H1 (cell line): ENCODE measurements around the gene GPRC6A. TPM values are rescaled to one million over a fixed set of nuclear protein-coding genes. Genes with fewer than 3 reads are reported as not detected.

Experiments used
- CTCF ChIA-PET: fragments of 300-600 bp; sonication (Branson Sonifier 250); formaldehyde crosslinking; loops from one replicate; lab custom pipeline; 2021; ENCODE audit not compliant: partially characterized antibody; lab: Charles Lee
- POLR2A ChIA-PET: fragments of 300-600 bp; sonication (Branson Sonifier 250); formaldehyde crosslinking; loops from one replicate; lab custom pipeline; 2021; ENCODE audit warnings: inconsistent platforms; ENCODE audit not compliant: partially characterized antibody; lab: Charles Lee
- DNase-seq, 2 experiments: peaks; one replicate each; pipeline versions ENCODE4 v3.0.0 to v3.0.0-alpha.2; 2010 to 2022; ENCODE audit warnings: low spot score in 2 of 2, low read depth in 1 of 2, mixed read lengths in 1 of 2
- FAIRE-seq: peaks from 2 replicates; lab custom pipeline; 2011; peaks lifted over from hg19 to GRCh38; lab: Jason Lieb, UNC
- H2AFZ ChIP-seq: 2 replicates; pipeline ENCODE4 v1.8.1; 2012; ENCODE audit warnings: low read length, inconsistent platforms
- H2AK5ac ChIP-seq: 2 replicates; pipeline ENCODE4 v1.6.1; 2013; ENCODE audit warnings: low read depth, low read length
- H2BK120ac ChIP-seq: replicated peaks from 2 replicates; pipeline ENCODE3; 2013; ENCODE audit warnings: low read depth, low read length, inconsistent platforms
- H2BK12ac ChIP-seq: 2 replicates; pipeline ENCODE4 v1.6.1; 2013; ENCODE audit warnings: low read depth, low read length
- H2BK15ac ChIP-seq: 2 replicates; pipeline ENCODE4 v1.6.1; 2013; ENCODE audit warnings: low read length
- H2BK20ac ChIP-seq: 2 replicates; pipeline ENCODE4 v1.6.1; 2013; ENCODE audit warnings: low read length
- H2BK5ac ChIP-seq: 2 replicates; pipeline ENCODE4 v1.6.1; 2013; ENCODE audit warnings: low read depth, low read length
- H3K14ac ChIP-seq: 2 replicates; pipeline ENCODE4 v1.6.1; 2013; ENCODE audit warnings: inconsistent platforms; ENCODE audit not compliant: insufficient read length
- H3K18ac ChIP-seq: 2 replicates; pipeline ENCODE4 v1.6.1; 2013; ENCODE audit warnings: low read length; ENCODE audit errors: extremely low read depth
- H3K23ac ChIP-seq: 2 replicates; pipeline ENCODE4 v1.6.1; 2013; ENCODE audit warnings: inconsistent platforms; ENCODE audit not compliant: insufficient read length
- H3K23me2 ChIP-seq: 2 replicates; pipeline ENCODE4 v1.6.1; 2013; ENCODE audit warnings: low read depth, low read length
- H3K27ac ChIP-seq: 2 replicates; pipeline ENCODE4 v1.6.1; 2011; ENCODE audit warnings: low read depth, low read length, inconsistent platforms
- H3K27me3 ChIP-seq, 4 experiments: replicated peaks in 1 of 4; 1 replicate in 1 of 4; 2 replicates in 3 of 4; pipeline versions ENCODE4 v1.6.1 to v1.8.1; 2011 to 2013; ENCODE audit warnings: low read length in 3 of 4, mild to moderate bottlenecking in 3 of 4, inconsistent platforms in 2 of 4, mixed read lengths in 2 of 4, moderate library complexity in 1 of 4; ENCODE audit not compliant: control insufficient read depth in 3 of 4, insufficient read depth in 3 of 4; ENCODE audit errors: extremely low read depth in 1 of 4
- H3K36me3 ChIP-seq, 4 experiments: 2 replicates each; pipeline versions ENCODE4 v1.6.1 to v1.8.1; 2011 to 2013; ENCODE audit warnings: mild to moderate bottlenecking in 4 of 4, low read length in 3 of 4, moderate library complexity in 2 of 4, control low read depth in 1 of 4, inconsistent platforms in 1 of 4; ENCODE audit not compliant: insufficient read depth in 4 of 4, control insufficient read depth in 2 of 4
- H3K4ac ChIP-seq: replicated peaks from 2 replicates; pipeline ENCODE3; 2013; ENCODE audit warnings: low read length, low read depth, mixed read lengths, inconsistent platforms; ENCODE audit not compliant: insufficient read length
- H3K4me1 ChIP-seq, 4 experiments: replicated peaks in 1 of 4; 1 replicate in 1 of 4; 2 replicates in 3 of 4; pipeline versions ENCODE4 v1.6.1 to v1.8.1; 2011 to 2013; ENCODE audit warnings: low read length in 3 of 4, inconsistent platforms in 2 of 4, mixed read lengths in 1 of 4; ENCODE audit not compliant: insufficient read depth in 4 of 4, control insufficient read depth in 3 of 4
- H3K4me2 ChIP-seq, 2 experiments: 2 replicates each; pipeline versions ENCODE4 v1.6.1 to v1.8.1; 2011 to 2013; ENCODE audit warnings: low read depth in 2 of 2, low read length in 2 of 2, control low read depth in 1 of 2, inconsistent platforms in 1 of 2, mild to moderate bottlenecking in 1 of 2; ENCODE audit not compliant: insufficient read depth in 1 of 2
- H3K4me3 ChIP-seq, 4 experiments: fragments of 200-600, 300-600 bp in 1 of 4; sonication (generic), shearing (Covaris generic), sonication (Bioruptor Twin) in 1 of 4; 2 replicates each; pipeline versions ENCODE4 v1.5.1 to v1.8.1; 2011 to 2016; ENCODE audit warnings: low read length in 4 of 4, low read depth in 3 of 4, control low read depth in 2 of 4, inconsistent platforms in 2 of 4, mild to moderate bottlenecking in 2 of 4, mixed read lengths in 1 of 4, moderate library complexity in 1 of 4; ENCODE audit not compliant: insufficient read depth in 2 of 4; ENCODE audit errors: extremely low read depth in 1 of 4
- H3K56ac ChIP-seq: replicated peaks from 2 replicates; pipeline ENCODE3; 2013; ENCODE audit warnings: low read depth, mild to moderate bottlenecking, mixed read lengths, low read length, inconsistent platforms; ENCODE audit not compliant: insufficient read length
- H3K79me1 ChIP-seq: 2 replicates; pipeline ENCODE4 v1.6.1; 2013; ENCODE audit warnings: low read depth, low read length, control low read depth
- H3K79me2 ChIP-seq, 2 experiments: 2 replicates each; pipeline versions ENCODE4 v1.6.1 to v1.8.1; 2012 to 2013; ENCODE audit warnings: low read length in 2 of 2, mild to moderate bottlenecking in 2 of 2, inconsistent platforms in 1 of 2; ENCODE audit not compliant: insufficient read depth in 2 of 2, control insufficient read depth in 1 of 2
- H3K9ac ChIP-seq, 4 experiments: replicated peaks in 1 of 4; 1 replicate in 1 of 4; 2 replicates in 3 of 4; pipeline versions ENCODE4 v1.6.1 to v1.8.1; 2011 to 2013; ENCODE audit warnings: low read depth in 3 of 4, low read length in 3 of 4, control low read depth in 2 of 4, mild to moderate bottlenecking in 2 of 4, moderate library complexity in 2 of 4, inconsistent platforms in 1 of 4; ENCODE audit errors: extremely low read depth in 1 of 4
- H3K9me3 ChIP-seq, 2 experiments: 2 replicates each; pipeline versions ENCODE4 v1.6.1 to v1.8.1; 2012 to 2013; ENCODE audit warnings: mild to moderate bottlenecking in 2 of 2, moderate library complexity in 2 of 2, control low read depth in 1 of 2, inconsistent platforms in 1 of 2, low read depth in 1 of 2, low read length in 1 of 2, mixed read lengths in 1 of 2; ENCODE audit not compliant: insufficient read depth in 2 of 2
- H4K20me1 ChIP-seq, 2 experiments: replicated peaks in 1 of 2; 2 replicates each; pipeline versions ENCODE3 to v1.8.1; 2011 to 2013; ENCODE audit warnings: inconsistent platforms in 2 of 2, low read length in 2 of 2, mild to moderate bottlenecking in 1 of 2; ENCODE audit not compliant: insufficient read depth in 2 of 2, control insufficient read depth in 1 of 2
- H4K5ac ChIP-seq: 2 replicates; pipeline ENCODE4 v1.6.1; 2013; ENCODE audit warnings: low read length, low read depth, mixed read lengths, inconsistent platforms; ENCODE audit not compliant: insufficient read length
- H4K8ac ChIP-seq: 2 replicates; pipeline ENCODE4 v1.8.0; 2013; ENCODE audit warnings: mild to moderate bottlenecking, moderate library complexity, low read length, inconsistent platforms; ENCODE audit not compliant: insufficient read depth; ENCODE audit errors: extremely low read depth
- H4K91ac ChIP-seq: replicated peaks from 2 replicates; pipeline ENCODE3; 2013; ENCODE audit warnings: low read length, mixed read lengths, inconsistent platforms; ENCODE audit not compliant: insufficient read length
- BACH1 ChIP-seq: IDR thresholded peaks from 2 replicates; pipeline ENCODE4 v1.6.1; 2012; ENCODE audit warnings: low read length, improper control_type of control experiment
- CTCF ChIP-seq, 3 experiments: IDR thresholded peaks; 1 replicate in 2 of 3; 2 replicates in 1 of 3; pipeline versions ENCODE4 v1.5.1 to v1.6.1; 2011; ENCODE audit warnings: low read length in 3 of 3, mild to moderate bottlenecking in 3 of 3, inconsistent platforms in 2 of 3, low read depth in 1 of 3, moderate library complexity in 1 of 3; ENCODE audit not compliant: insufficient read depth in 1 of 3; ENCODE audit errors: control extremely low read depth in 1 of 3
- EZH2 ChIP-seq: fragments of 200-600 bp; sonication (generic); IDR thresholded peaks from 2 replicates; pipeline ENCODE4 v1.7.1; 2012; ENCODE audit warnings: low read depth, mild to moderate bottlenecking, moderate library complexity, low read length, inconsistent platforms; ENCODE audit not compliant: severe bottlenecking
- HDAC2 ChIP-seq, 2 experiments: fragments of 300-600 bp in 1 of 2; sonication (generic) in 1 of 2; IDR thresholded peaks; 2 replicates each; pipeline ENCODE4 v1.6.1; 2011 to 2012; ENCODE audit warnings: low read depth in 2 of 2, low read length in 2 of 2, mild to moderate bottlenecking in 2 of 2, moderate library complexity in 2 of 2, borderline replicate concordance in 1 of 2, inconsistent platforms in 1 of 2
- HDAC6 ChIP-seq: IDR thresholded peaks from one replicate; pipeline ENCODE4 v1.7.1; 2012; ENCODE audit warnings: low read depth, mild to moderate bottlenecking, inconsistent platforms, low read length, moderate library complexity
- KDM4A ChIP-seq: IDR thresholded peaks from one replicate; pipeline ENCODE4 v1.7.1; 2012; ENCODE audit warnings: low read depth, mild to moderate bottlenecking, moderate library complexity, low read length, inconsistent platforms; ENCODE audit not compliant: severe bottlenecking
- NANOG ChIP-seq: IDR thresholded peaks from 2 replicates; pipeline ENCODE4 v1.6.1; 2011; ENCODE audit warnings: low read length, low read depth, mild to moderate bottlenecking, inconsistent platforms; ENCODE audit not compliant: insufficient read depth, poor library complexity, severe bottlenecking
- RBBP5 ChIP-seq: IDR thresholded peaks from 2 replicates; pipeline ENCODE4 v1.7.1; 2012; ENCODE audit warnings: low read depth, mild to moderate bottlenecking, inconsistent platforms, low read length, moderate library complexity, borderline replicate concordance
- SIRT6 ChIP-seq: IDR thresholded peaks from one replicate; pipeline ENCODE4 v1.7.1; 2012; ENCODE audit warnings: low read length, inconsistent platforms
- SP2 ChIP-seq: IDR thresholded peaks from 2 replicates; pipeline ENCODE4 v1.6.1; 2012; ENCODE audit warnings: mild to moderate bottlenecking, low read length, inconsistent platforms
- YY1 ChIP-seq: IDR thresholded peaks from 2 replicates; pipeline ENCODE4 v1.6.1; 2011; ENCODE audit warnings: low read depth, mild to moderate bottlenecking, low read length
- ZNF274 ChIP-seq: IDR thresholded peaks from 2 replicates; pipeline ENCODE4 v1.7.0; 2012; ENCODE audit warnings: low read length, borderline replicate concordance; ENCODE audit errors: extremely low read depth
- WGBS, 2 experiments: shearing (Covaris generic) in 1 of 2; methylation state at CpG; one replicate each; pipeline versions ENCODE4 v1.1.6 to v1.1.7; 2013 to 2015; ENCODE audit warnings: low lambda C conversion rate in 2 of 2, mixed read lengths in 2 of 2, inconsistent platforms in 1 of 2, low coverage in 1 of 2, missing lambda C conversion rate in 1 of 2; ENCODE audit not compliant: insufficient replicate concordance in 2 of 2, insufficient coverage in 1 of 2, insufficient read length in 1 of 2; ENCODE audit errors: extremely low coverage in 1 of 2, missing lambda C conversion rate in 1 of 2; 5-methylcytosine and 5-hydroxymethylcytosine counted together
- polyA plus RNA-seq, 7 experiments: library from polyadenylated mRNA; depleted of rRNA in 3 of 7; stranded (reverse) in 5 of 7; unstranded in 2 of 7; fragments of >200 nt in 5 of 7; fragments of 200-250 nt in 2 of 7; gene quantifications; 1 replicate in 5 of 7; 2 replicates in 1 of 7; 4 replicates in 1 of 7; pipeline versions ENCODE4 v1.2.1 to v1.2.3, GENCODE V29; 2011 to 2013; ENCODE audit warnings: missing spikeins in 2 of 7, mixed read lengths in 2 of 7
- total RNA-seq: library from RNA; stranded (reverse); fragmentation: NEBNext Ultra II Directional; extraction: Animal tissue kit (Norgen Biotek cat#: 25700); gene quantifications from 2 replicates; pipeline ENCODE4 v1.2.1, GENCODE V29; 2021

GPRC6A gene
- total and polyA plus RNA-seq, 2 of the 8 experiments (the other 6 are each of a cell fraction or from before 2014, with no cell fraction given) = 0.09 to 0.22 TPM

- Histone ChIP-seq H3K79me2 (no peaks in the 10 kb centered on the region), H3K79me1 (no peaks in the 10 kb centered on the region), H2BK5ac (no peak overlapping the region), H2AK5ac (no peak overlapping the region), H3K4me2 (no peak overlapping the region), H3K27ac (no peak overlapping the region), H3K23me2 (no peaks in the 10 kb centered on the region), H3K9me3 (no peaks in the 10 kb centered on the region), H3K4me3 (no peak overlapping the region), H4K8ac (no peak overlapping the region), H3K56ac (no peak overlapping the region), H3K14ac (no peak overlapping the region), H4K20me1 (no peaks in the 10 kb centered on the region), H4K91ac (no peak overlapping the region), H4K5ac (no peak overlapping the region), H3K4ac (no peak overlapping the region), H2BK120ac (no peak overlapping the region), H2BK20ac (no peak overlapping the region), H3K4me1 (no peaks in the 10 kb centered on the region), H3K27me3 (no peaks in the 10 kb centered on the region), H3K9ac (no peak overlapping the region), H2AFZ (no peak overlapping the region), H2BK12ac (no peak overlapping the region), H3K18ac (no peak overlapping the region), H3K36me3 (no peaks in the 10 kb centered on the region), H3K23ac (no peak overlapping the region), H2BK15ac (no peak overlapping the region)
- CTCF ChIA-PET = interaction anchor here (1.1 to 2.9 kb wide), 3 partner anchors 36 to 185 kb away, joined by 3 to 9 read pairs (median 3); no protein-coding TSS in a partner anchor
- no peak for DNase-seq
- whole genome bisulfite sequencing, 2 experiments = 75% methylated on average over 5 of the region's 5 CpGs; no CpG with 5 or more reads in 1 of the 2 experiments
- POLR2A ChIA-PET = no interaction called here
- FAIRE-seq = no peak
- TF ChIP-seq NANOG = no peak
- TF ChIP-seq CTCF (IDR thresholded peaks at IDR 0.05; ENCODE audit: control extremely low read depth in 1 of 3, insufficient read depth in 1 of 3, low read depth in 1 of 3, low read length in 3 of 3) = no peak
- TF ChIP-seq SIRT6 = no peak
- no peak for TF ChIP-seq HDAC6
- no peak for TF ChIP-seq EZH2
- no peak for TF ChIP-seq ZNF274
- TF ChIP-seq BACH1 = no peak
- no peak for TF ChIP-seq KDM4A
- no peak for TF ChIP-seq YY1
- TF ChIP-seq RBBP5 = no peak
- no peak for TF ChIP-seq SP2
- no peak for TF ChIP-seq HDAC2 (IDR thresholded peaks at IDR 0.05; ENCODE audit: borderline replicate concordance in 1 of 2, low read depth in 2 of 2, low read length in 2 of 2)
Observed at GRCh38 chr6:116783852-116784251, 45.0 kb downstream of the GPRC6A start.
